HL-60 (cell line): ENCODE results near the gene PRIM1.

Experiments used
- GABPA ChIP-seq: IDR thresholded peaks from 2 replicates; pipeline ENCODE4 v1.6.1; 2012; ENCODE audit warnings: low read depth
- SPI1 ChIP-seq: IDR thresholded peaks from 2 replicates; pipeline ENCODE4 v1.6.1; 2012; ENCODE audit warnings: low read depth, mild to moderate bottlenecking, borderline replicate concordance
- TF ChIP-seq, protein P1 (sequence below): IDR thresholded peaks from one replicate; pipeline ENCODE4 v1.5.1; 2011; ENCODE audit warnings: low read length, control low read depth, inconsistent platforms; ENCODE audit not compliant: insufficient read depth
- TF ChIP-seq, protein P2 (sequence below): IDR thresholded peaks from 2 replicates; pipeline ENCODE4 v1.6.1; 2012; ENCODE audit warnings: low read depth; ENCODE audit not compliant: insufficient replicate concordance

GRCh38 chr12:56699020-56699661 is 53.0 kb downstream of the PRIM1 start:
- TF ChIP-seq, protein P1, sequence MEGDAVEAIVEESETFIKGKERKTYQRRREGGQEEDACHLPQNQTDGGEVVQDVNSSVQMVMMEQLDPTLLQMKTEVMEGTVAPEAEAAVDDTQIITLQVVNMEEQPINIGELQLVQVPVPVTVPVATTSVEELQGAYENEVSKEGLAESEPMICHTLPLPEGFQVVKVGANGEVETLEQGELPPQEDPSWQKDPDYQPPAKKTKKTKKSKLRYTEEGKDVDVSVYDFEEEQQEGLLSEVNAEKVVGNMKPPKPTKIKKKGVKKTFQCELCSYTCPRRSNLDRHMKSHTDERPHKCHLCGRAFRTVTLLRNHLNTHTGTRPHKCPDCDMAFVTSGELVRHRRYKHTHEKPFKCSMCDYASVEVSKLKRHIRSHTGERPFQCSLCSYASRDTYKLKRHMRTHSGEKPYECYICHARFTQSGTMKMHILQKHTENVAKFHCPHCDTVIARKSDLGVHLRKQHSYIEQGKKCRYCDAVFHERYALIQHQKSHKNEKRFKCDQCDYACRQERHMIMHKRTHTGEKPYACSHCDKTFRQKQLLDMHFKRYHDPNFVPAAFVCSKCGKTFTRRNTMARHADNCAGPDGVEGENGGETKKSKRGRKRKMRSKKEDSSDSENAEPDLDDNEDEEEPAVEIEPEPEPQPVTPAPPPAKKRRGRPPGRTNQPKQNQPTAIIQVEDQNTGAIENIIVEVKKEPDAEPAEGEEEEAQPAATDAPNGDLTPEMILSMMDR = no peak
- TF ChIP-seq, protein P2, sequence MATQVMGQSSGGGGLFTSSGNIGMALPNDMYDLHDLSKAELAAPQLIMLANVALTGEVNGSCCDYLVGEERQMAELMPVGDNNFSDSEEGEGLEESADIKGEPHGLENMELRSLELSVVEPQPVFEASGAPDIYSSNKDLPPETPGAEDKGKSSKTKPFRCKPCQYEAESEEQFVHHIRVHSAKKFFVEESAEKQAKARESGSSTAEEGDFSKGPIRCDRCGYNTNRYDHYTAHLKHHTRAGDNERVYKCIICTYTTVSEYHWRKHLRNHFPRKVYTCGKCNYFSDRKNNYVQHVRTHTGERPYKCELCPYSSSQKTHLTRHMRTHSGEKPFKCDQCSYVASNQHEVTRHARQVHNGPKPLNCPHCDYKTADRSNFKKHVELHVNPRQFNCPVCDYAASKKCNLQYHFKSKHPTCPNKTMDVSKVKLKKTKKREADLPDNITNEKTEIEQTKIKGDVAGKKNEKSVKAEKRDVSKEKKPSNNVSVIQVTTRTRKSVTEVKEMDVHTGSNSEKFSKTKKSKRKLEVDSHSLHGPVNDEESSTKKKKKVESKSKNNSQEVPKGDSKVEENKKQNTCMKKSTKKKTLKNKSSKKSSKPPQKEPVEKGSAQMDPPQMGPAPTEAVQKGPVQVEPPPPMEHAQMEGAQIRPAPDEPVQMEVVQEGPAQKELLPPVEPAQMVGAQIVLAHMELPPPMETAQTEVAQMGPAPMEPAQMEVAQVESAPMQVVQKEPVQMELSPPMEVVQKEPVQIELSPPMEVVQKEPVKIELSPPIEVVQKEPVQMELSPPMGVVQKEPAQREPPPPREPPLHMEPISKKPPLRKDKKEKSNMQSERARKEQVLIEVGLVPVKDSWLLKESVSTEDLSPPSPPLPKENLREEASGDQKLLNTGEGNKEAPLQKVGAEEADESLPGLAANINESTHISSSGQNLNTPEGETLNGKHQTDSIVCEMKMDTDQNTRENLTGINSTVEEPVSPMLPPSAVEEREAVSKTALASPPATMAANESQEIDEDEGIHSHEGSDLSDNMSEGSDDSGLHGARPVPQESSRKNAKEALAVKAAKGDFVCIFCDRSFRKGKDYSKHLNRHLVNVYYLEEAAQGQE = no peak
- TF ChIP-seq GABPA (no peak), SPI1 (no peak)
